Measurements from ENCODE around the gene CCNYL1.
"Not testable (repeated sequence)": the region's sequence is repeated elsewhere in the genome, so short reads cannot be mapped to it uniquely, and the experiment has no call there.

CCNYL1 gene

GRCh38 chr2:207710814-207711740 lies at the start of gene CCNYL1:
TSS of gene CCNYL1 (plus strand) at chr2:207711640. CDS start at chr2:207711897, 257 bp downstream.
- peak; percentile 93 for DNase-seq (ENCODE audit: low read depth, low spot score)

- DNase-seq (ENCODE audit: low read depth, low spot score), result no peak
Measured at GRCh38 chr2:207662203-207662602, 49.2 kb upstream of the CCNYL1 start.

DNA sequence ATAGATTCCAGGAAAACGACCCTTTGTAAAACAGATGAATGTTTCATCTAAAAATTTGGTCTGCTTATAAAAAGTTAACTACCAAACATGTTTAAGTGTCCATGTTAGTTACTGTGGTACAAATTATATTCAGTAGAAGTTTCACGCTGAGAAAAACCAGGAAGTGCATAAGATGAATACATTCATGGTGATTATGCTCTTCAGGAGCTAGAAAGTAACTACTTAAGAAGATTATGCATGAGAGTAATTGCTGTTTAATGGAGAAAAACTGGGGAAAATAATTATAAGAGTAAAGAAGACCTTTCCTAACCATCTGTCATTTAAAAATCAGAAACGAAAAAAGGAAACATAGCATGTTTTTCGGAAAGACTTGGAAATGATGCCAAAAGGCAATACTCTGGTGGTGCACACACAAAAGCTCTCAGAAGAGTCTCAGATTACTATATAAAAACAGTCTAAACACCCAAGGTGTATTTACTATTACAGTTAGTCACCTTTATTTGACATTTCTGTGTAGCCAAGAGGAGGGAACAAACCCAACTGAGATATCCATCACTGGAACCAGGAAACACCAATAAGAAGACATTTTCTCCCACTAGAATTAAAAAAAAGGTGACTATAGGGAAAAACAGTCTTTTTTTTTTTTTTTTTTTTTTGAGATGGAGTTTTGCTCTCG lies 47.4 kb upstream of the CCNYL1 start:
- DNase-seq (ENCODE audit: low read depth, low spot score), result no peak

- DNase-seq (ENCODE audit: low read depth, low spot score), result no peak
Measured at GRCh38 chr2:207670887-207671286, 40.6 kb upstream of the CCNYL1 start.

DNA sequence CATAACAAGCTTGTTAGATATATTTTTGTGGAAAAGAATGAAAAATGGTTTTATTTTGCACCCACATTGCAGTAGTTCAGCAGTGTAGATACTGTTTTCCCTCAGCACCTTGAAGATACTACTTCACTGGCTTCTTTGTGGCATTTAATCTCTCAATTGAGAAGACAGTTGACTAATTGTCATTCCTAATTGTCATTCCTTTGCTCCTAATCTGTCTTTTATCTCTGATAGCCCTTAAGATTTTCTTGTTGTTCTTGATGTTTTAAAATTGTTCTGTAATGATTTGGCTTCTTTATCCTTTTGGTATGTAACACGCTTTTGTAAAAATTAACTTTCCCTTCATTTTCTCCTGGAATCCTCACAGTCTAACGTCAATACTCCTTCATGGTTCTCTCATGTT lies 38.0 kb upstream of the CCNYL1 start:
- no peak for DNase-seq (ENCODE audit: low read depth, low spot score)

DNA sequence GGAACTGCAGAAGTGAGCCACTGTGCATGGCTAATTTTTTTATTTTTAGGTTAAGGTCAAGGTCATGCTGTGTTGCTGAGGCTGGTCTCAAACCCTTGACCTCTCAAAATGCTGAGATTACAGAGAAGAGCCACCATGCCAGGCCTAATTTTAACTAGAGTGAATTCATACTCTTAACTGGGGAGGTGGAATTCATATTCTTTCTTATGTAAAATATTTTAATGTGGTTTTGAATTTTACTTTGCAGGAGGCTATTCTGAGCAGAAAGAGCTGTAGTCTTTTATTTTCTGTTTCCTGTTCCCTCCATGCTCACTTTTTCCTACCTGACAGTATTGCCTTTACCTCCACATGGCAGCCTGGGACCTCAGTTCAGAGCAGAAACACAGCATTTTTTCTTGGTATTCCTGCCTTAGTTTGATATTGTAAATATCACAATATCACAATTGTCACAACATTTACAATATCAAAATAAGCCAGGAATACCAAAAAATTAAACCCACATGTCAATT lies 37.1 kb upstream of the CCNYL1 start:
- no peak for DNase-seq (ENCODE audit: low read depth, low spot score)

GRCh38 chr2:207674826-207675225 lies 36.6 kb upstream of the CCNYL1 start:
- no peak for DNase-seq (ENCODE audit: low read depth, low spot score)

- no peak for DNase-seq (ENCODE audit: low read depth, low spot score)
Measured at GRCh38 chr2:207676827-207677354, 34.5 kb upstream of the CCNYL1 start.

DNA sequence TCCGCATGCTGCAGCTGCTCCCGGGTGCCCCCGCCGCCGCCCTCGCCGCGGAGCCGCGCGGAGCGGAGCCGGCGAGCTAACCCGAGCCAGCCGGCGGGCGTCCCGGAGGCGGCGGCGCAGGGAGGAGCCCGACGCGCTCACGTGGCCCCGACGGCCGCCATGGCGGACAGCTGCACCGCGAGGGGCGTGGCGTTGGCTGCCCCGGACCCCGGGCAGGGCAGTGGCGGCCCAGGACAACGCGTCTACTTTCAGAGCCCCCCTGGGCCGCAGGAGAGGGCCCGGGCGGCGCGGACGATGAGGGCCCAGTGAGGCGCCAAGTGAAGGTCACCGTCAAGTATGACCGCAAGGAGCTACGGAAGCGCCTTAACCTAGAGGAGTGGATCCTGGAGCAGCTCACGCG lies 30.0 kb upstream of the CCNYL1 start:
- no peak for DNase-seq (ENCODE audit: low read depth, low spot score)

- no peak for DNase-seq (ENCODE audit: low read depth, low spot score)
Measured at GRCh38 chr2:207682557-207682956, 28.9 kb upstream of the CCNYL1 start.

DNA sequence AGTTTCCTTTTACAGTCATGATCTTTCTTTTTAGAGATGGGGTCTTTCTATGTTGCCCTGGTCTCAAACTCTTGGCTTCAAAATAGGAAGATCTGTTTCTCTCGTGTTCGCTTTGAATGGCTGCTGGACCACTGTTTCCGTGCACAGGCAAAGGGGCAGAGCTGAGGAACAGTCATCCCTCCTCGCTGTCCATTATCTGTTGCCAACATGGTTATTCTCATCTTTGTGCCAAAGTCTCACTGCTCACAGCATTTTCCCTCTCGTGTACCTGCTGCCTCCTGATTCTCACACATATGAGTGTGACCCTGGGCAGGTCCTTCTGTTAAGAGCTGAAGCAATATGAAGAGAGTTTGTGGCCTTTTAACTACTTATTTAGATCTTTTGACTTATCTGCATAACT lies 28.0 kb upstream of the CCNYL1 start:
- DNase-seq (ENCODE audit: low read depth, low spot score), result no peak

DNA sequence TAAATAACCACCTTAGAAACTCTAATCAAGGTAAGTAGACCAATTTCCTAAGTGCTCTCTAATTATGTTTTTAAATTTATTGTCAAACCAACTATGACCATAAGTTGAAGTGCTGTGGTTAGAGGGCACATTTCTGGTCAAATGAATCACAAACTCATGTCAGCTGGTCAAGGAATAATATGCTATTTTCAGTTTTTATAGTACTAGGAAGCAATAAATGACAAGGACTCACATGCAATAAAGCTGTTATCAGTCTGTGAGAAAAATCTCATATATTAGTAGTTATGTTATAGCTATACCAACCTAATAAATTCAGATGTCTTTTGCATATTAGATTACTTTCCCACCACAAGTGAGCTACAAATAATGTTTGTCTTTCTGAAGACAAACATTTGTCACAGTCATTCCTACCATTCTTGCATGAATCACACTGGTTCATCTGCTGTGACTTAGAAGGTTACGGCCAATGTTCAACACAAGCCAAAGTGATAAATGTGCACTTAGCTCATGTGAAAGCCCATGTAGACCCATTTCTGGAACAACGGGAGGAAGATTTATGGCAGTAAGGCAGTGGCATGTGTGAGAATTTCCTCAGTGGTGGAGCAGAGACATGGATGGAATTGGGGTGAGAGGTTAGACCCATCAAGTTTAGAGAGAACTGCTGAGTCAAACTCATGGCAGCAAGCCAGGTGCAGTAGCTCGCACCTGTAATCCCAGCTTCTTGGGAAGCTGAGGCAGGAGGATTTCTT lies 27.4 kb upstream of the CCNYL1 start:
- DNase-seq (ENCODE audit: low read depth, low spot score), result no peak

DNA sequence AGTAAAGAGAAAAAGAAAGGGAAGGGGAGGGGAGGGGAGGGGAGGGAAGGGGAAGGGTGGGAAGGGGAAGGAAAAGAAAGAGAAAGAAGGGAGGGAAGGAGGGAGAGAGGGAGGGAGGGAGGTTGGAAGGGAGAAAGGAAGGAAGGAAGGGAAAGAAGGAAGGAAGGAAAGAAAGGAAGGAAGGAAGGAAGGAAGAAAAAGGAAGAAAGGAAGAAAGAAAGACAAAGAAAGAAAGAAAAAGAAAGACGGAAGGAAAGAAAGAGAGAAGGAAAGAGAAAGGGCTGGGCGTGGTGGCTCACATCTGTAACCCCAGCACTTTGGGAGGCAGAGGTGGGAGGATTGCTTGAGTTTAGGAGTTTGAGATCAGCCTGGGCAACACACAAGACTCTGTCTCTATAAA lies 24.6 kb upstream of the CCNYL1 start:
- DNase-seq (ENCODE audit: low read depth, low spot score), result no peak

GRCh38 chr2:207688597-207688996 lies 22.8 kb upstream of the CCNYL1 start:
- DNase-seq (ENCODE audit: low read depth, low spot score), result no peak

- DNase-seq (ENCODE audit: low read depth, low spot score), result not testable (repeated sequence)
Measured at GRCh38 chr2:207690845-207691461, 20.5 kb upstream of the CCNYL1 start.

- DNase-seq (ENCODE audit: low read depth, low spot score), result peak; percentile 18
Measured at GRCh38 chr2:207692206-207693065, 19.0 kb upstream of the CCNYL1 start.

DNA sequence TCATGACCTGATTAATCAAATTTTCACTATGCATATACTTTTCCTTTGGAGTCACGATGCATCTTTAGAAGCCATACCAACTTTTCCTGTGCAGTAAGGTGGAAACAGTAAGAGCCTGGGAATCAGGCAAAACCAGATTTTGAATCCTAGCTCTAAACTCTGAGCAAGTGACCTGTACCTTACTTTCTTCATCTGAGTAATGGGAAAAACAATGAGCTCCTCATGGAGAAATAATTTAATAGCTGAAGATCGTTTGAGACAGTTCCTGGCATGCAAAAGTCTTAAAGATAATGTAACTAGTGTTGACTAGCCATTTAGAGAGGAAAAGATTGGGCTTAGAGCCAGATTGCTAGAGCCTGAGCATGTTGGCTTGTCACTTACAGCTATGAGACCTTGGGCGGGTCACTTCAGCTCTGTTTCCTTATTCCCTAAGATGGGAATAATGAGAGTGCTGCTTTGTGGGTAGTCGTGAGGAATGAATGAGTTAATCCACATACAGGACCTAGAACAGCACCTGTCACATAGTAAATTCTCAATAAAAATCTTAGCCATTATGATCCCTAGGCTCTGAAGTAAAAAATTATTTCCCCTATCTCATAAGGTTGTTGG lies 17.7 kb upstream of the CCNYL1 start:
- no peak for DNase-seq (ENCODE audit: low read depth, low spot score)

- DNase-seq (ENCODE audit: low read depth, low spot score), result no peak
Measured at GRCh38 chr2:207694811-207695281, 16.6 kb upstream of the CCNYL1 start.

DNA sequence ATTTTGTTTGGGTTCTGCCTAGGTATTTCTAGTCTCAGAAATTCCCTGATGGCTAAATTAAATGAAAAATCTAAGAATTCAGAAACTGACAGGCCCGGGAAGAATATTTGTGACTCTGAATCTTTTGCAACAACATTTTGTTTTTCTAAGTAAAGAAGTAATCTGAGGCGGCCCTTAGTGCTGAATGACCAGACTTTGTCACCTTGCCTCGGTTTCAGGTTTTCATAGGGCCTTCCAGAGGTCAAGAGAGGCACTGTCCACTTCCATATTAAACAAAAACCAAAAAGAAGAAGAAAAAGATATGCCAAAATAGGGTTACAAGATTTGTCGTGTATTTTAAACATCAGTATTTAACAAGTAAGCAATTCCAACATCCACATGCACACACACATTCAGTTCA lies 16.1 kb upstream of the CCNYL1 start:
- no peak for DNase-seq (ENCODE audit: low read depth, low spot score)

- DNase-seq (ENCODE audit: low read depth, low spot score), result not testable (repeated sequence)
Measured at GRCh38 chr2:207696911-207697310, 14.5 kb upstream of the CCNYL1 start.
